Glutamatergic neuron (in vitro differentiated cells): ENCODE data around the gene SLITRK3. TPM values are rescaled to one million over a fixed set of nuclear protein-coding genes. Genes with fewer than 3 reads are reported as not detected.
A peak's percentile ranks its signal among the peaks of the same experiment; 100 is the strongest.

Experiments used
- DNase-seq: peaks from one replicate; pipeline ENCODE4 v3.0.0; 2022
- H3K27ac Mint-ChIP-seq: one replicate; pipeline ENCODE4 v1.8.0; 2020; ENCODE audit warnings: mild to moderate bottlenecking, mixed read lengths, inconsistent platforms; ENCODE audit not compliant: unreplicated experiment
- H3K27me3 Mint-ChIP-seq: one replicate; pipeline ENCODE4 v1.8.0; 2020; ENCODE audit warnings: mild to moderate bottlenecking, moderate library complexity, mixed read lengths, inconsistent platforms; ENCODE audit not compliant: unreplicated experiment
- H3K36me3 Mint-ChIP-seq: one replicate; pipeline ENCODE4 v1.8.0; 2020; ENCODE audit warnings: mild to moderate bottlenecking, mixed read lengths, inconsistent platforms; ENCODE audit not compliant: unreplicated experiment
- H3K4me1 Mint-ChIP-seq: one replicate; pipeline ENCODE4 v1.8.0; 2020; ENCODE audit warnings: mild to moderate bottlenecking, low read depth, mixed read lengths, inconsistent platforms; ENCODE audit not compliant: unreplicated experiment
- H3K4me3 Mint-ChIP-seq: one replicate; pipeline ENCODE4 v1.8.0; 2020; ENCODE audit warnings: mild to moderate bottlenecking, mixed read lengths, inconsistent platforms; ENCODE audit not compliant: unreplicated experiment
- H3K9me3 Mint-ChIP-seq: one replicate; pipeline ENCODE4 v1.8.0; 2020; ENCODE audit warnings: mild to moderate bottlenecking, moderate library complexity, mixed read lengths, inconsistent platforms; ENCODE audit not compliant: unreplicated experiment
- total RNA-seq: library from RNA; stranded (reverse); fragmentation: NEBNext Ultra II Directional; extraction: Animal tissue kit (Norgen Biotek cat#: 25700); gene quantifications from one replicate; pipeline ENCODE4 v1.2.1, GENCODE V29; 2021; ENCODE audit not compliant: unreplicated experiment
- TF ChIP-seq, protein P1 (sequence below): fragments of 200-600 bp; sonication (generic); IDR thresholded peaks from one replicate; pipeline ENCODE4 v1.5.0; 2021; ENCODE audit not compliant: partially characterized antibody, unreplicated experiment

Gene SLITRK3
- total RNA-seq, 1 donor from 2014 or later, result not detected

DNA sequence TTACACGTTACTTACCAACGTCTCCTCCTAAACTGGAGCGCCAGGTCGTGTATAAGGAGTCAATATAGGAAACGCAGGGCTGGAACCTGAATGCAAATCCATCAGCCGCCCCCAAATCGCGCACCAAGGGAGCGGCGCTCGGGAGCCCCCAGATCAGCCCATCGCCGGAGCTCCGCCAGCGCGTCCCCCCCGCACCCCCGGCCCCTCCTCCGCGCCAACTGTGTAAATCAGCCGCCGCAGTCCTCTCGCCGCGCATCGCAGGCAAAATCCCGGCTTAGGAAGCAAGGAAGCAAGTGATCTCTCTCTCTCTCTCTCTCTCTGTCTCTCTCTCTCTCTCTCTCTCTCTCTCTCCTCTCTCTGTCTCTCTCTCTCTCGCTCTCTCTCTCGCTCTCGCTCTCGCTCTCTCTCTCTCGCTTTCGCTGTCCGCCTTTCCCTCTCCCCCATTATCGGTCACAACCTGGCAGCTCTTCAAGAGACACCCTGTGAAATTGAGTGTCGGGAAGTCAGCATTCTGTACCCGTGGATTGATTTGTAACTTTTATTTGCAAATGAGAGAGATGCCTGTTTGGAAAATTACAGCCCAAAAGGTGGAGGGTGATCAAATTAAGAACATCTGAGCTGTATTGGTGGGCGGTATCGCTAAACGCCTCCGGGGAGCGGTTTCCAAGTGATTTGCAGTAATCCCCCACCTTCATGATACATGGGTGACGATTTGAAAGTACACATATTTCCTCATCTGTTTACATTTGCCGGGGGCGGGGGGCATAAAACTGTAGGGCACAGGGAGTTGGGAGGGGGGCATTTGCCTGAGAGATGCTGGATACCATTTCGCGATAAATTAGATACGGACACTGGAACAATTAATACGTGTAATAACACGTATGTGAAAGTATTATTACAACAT is 645 bp upstream of the SLITRK3 start:
- H3K4me1 Mint-ChIP-seq, result peaks cover 23% of the 10 kb centered on the region
- peak overlapping the region; percentile 99 for H3K4me3 Mint-ChIP-seq
- peaks cover 12% of the 10 kb centered on the region for H3K9me3 Mint-ChIP-seq
- peaks cover 4% of the 10 kb centered on the region for H3K36me3 Mint-ChIP-seq
- H3K27ac Mint-ChIP-seq, result no peak overlapping the region
- TF ChIP-seq, protein P1, sequence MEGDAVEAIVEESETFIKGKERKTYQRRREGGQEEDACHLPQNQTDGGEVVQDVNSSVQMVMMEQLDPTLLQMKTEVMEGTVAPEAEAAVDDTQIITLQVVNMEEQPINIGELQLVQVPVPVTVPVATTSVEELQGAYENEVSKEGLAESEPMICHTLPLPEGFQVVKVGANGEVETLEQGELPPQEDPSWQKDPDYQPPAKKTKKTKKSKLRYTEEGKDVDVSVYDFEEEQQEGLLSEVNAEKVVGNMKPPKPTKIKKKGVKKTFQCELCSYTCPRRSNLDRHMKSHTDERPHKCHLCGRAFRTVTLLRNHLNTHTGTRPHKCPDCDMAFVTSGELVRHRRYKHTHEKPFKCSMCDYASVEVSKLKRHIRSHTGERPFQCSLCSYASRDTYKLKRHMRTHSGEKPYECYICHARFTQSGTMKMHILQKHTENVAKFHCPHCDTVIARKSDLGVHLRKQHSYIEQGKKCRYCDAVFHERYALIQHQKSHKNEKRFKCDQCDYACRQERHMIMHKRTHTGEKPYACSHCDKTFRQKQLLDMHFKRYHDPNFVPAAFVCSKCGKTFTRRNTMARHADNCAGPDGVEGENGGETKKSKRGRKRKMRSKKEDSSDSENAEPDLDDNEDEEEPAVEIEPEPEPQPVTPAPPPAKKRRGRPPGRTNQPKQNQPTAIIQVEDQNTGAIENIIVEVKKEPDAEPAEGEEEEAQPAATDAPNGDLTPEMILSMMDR, result no peak
- peak; percentile 57 for DNase-seq
- H3K27me3 Mint-ChIP-seq, result peaks cover 21% of the 10 kb centered on the region

DNA sequence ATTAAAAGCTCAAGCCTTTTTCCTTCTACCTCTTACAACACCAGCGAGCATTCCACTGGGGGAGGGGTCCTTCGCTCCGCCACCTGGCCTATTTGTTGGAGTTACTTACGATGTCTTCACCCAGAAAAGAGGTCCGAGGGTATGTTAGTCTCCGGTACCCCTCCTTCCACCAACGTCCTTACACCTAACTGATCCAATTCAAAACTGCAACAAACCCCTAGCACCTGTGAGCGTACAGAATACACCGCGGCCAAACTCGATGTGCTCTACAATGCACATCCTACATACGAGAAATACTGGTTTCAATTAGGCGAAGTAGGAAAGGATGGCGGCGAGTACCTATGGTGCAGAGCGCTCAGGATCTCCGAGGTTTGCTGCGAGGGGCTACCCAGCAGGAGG is 944 bp downstream of the SLITRK3 start:
- peaks cover 21% of the 10 kb centered on the region for H3K27me3 Mint-ChIP-seq
- peaks cover 23% of the 10 kb centered on the region for H3K4me1 Mint-ChIP-seq

DNA sequence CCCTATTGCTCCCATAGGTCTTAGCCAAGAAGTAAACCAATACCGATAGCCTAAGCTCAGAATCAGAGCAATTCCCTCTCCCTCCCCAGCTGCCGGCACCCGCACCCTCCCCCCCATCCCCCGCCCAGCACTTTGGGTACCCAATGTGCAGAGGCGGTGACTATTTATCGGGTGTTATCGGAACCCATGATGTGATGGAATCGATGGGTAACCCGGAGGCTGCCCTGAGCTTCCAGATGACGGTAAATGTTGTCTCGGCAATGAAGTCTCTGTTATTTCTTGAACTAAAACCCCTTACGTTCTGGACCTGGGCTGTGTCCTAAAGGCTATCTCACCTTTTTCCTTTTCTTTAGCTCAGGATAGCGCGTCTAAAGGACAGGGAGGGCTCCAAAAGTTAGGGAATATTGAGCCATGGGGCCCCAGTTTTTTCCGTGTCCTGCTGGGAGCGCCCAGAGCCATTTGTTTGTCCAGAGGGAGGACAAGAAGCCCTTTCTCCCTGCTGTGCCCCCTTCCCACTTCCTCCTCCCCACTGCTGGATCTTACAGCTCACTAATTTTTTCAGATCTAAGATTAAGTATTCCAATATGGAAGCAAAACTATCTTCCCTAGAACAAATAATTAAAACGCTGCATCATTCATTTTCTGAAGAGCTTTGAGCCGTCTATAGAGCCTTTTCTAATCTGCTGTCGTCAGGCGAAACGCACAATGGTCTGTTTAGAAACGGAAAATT is 1.5 kb downstream of the SLITRK3 start:
- DNase-seq, result peak; percentile 18
- H3K9me3 Mint-ChIP-seq, result peaks cover 12% of the 10 kb centered on the region
- peaks cover 21% of the 10 kb centered on the region for H3K27me3 Mint-ChIP-seq
- H3K4me3 Mint-ChIP-seq, result peak overlapping the region; percentile 99
- H3K4me1 Mint-ChIP-seq, result peaks cover 23% of the 10 kb centered on the region
- H3K36me3 Mint-ChIP-seq, result peaks cover 4% of the 10 kb centered on the region
- TF ChIP-seq, protein P1, result no peak
- no peak overlapping the region for H3K27ac Mint-ChIP-seq

More for the DNA sequence above, 944 bp downstream of the SLITRK3 start:
- Mint-ChIP-seq H3K27ac (no peak overlapping the region), H3K36me3 (peaks cover 4% of the 10 kb centered on the region), H3K4me3 (peak overlapping the region; percentile 99), H3K9me3 (peaks cover 12% of the 10 kb centered on the region)
- TF ChIP-seq, protein P1, result no peak
- peak; percentile 14 for DNase-seq

DNA sequence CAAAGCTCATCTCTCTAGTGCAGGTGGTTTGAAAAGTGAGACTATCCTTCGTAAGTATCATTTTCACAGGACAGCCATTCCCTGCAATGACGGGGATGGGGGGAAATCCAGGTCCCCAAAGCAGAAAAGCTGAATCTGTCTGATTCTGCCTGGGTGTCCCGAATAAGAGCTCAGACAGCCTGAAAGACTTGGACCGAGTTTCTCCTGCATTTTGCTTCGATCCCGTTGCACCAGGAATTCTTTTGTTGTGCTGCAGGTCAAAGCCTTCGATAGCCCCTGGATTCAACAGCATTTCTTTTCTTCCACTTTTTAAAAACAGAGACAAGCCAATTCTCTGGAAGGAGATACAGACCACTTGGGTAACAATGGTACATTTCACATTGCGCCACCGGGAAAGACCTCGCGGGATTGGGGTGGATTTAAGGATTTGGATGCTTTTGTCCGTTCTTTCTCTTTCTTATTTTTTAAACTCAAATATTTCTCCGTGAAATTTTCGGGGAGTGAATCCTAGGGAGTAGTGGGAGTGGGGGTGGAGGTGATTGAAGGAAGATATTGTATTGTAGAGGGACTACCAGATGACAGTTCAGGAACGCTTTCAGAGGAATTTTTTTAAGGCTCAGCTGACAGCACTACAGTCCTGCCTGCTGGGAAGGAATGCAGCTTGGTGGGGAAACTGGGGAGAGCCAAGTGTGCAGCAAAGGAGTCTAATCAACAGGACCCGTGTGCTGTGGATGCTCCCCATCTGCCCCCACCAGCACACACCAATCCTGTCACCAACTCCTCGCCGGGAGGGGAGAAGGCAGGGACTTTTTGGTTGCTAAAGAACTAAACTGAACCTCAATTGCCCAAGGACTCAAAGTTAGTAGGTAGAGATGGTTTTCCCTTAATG is 2.6 kb downstream of the SLITRK3 start:
- no peak overlapping the region for H3K27ac Mint-ChIP-seq
- H3K4me3 Mint-ChIP-seq, result peak overlapping the region; percentile 93
- no peak for DNase-seq
- H3K27me3 Mint-ChIP-seq, result peaks cover 23% of the 10 kb centered on the region
- H3K4me1 Mint-ChIP-seq, result peaks cover 23% of the 10 kb centered on the region
- H3K36me3 Mint-ChIP-seq, result peaks cover 4% of the 10 kb centered on the region
- peaks cover 12% of the 10 kb centered on the region for H3K9me3 Mint-ChIP-seq
- TF ChIP-seq, protein P1, result no peak
